Parathyroid adenoma (tissue), 2 donors: ENCODE data around the gene LRRTM1.

Source experiments
- H2AFZ ChIP-seq: fragments of 300-600 bp; sonication (generic); one replicate; pipeline ENCODE4 v1.7.0; 2017; ENCODE audit warnings: antibody characterized with exemption, mild to moderate bottlenecking
- H3K27ac ChIP-seq: fragments of 300-600 bp; sonication (generic); one replicate; pipeline ENCODE4 v1.7.0; 2017
- H3K27me3 ChIP-seq: fragments of 300-600 bp; sonication (generic); one replicate; pipeline ENCODE4 v1.7.0; 2017; ENCODE audit warnings: low read length; ENCODE audit not compliant: control insufficient read depth, insufficient read depth
- H3K36me3 ChIP-seq: fragments of 300-600 bp; sonication (generic); one replicate; pipeline ENCODE4 v1.7.0; 2017; ENCODE audit warnings: low read length; ENCODE audit not compliant: control insufficient read depth, insufficient read depth
- H3K4me1 ChIP-seq: fragments of 300-600 bp; sonication (generic); one replicate; pipeline ENCODE4 v1.7.0; 2017; ENCODE audit warnings: control low read depth
- H3K4me2 ChIP-seq: fragments of 300-600 bp; sonication (generic); one replicate; pipeline ENCODE4 v1.7.0; 2017; ENCODE audit warnings: low read length
- H3K4me3 ChIP-seq: fragments of 300-600 bp; sonication (generic); one replicate; pipeline ENCODE4 v1.7.0; 2017; ENCODE audit warnings: low read depth, low read length
- H3K79me2 ChIP-seq: fragments of 300-600 bp; sonication (generic); one replicate; pipeline ENCODE4 v1.7.0; 2017; ENCODE audit warnings: control low read depth
- H3K9ac ChIP-seq: fragments of 300-600 bp; sonication (generic); one replicate; pipeline ENCODE4 v1.7.0; 2017; ENCODE audit warnings: mild to moderate bottlenecking
- H3K9me3 ChIP-seq: fragments of 300-600 bp; sonication (generic); one replicate; pipeline ENCODE4 v1.7.0; 2017; ENCODE audit warnings: low read length; ENCODE audit not compliant: control insufficient read depth
- CTCF ChIP-seq: fragments of 300-600 bp; sonication (generic); IDR thresholded peaks from one replicate; pipeline ENCODE4 v1.7.0; 2017; ENCODE audit warnings: antibody characterized with exemption, mild to moderate bottlenecking
- donor health status: primary hyperparathyroidism.

The LRRTM1 gene

GRCh38 chr2:80329491-80329890 is 24.9 kb upstream of the LRRTM1 start:
- Histone ChIP-seq H3K27ac (no peak overlapping the region), H3K79me2 (no peaks in the 10 kb centered on the region)
- TF ChIP-seq CTCF, result no peak

GRCh38 chr2:80328159-80328571 is 23.6 kb upstream of the LRRTM1 start:
- Histone ChIP-seq H3K4me3 (no peak overlapping the region), H3K4me2 (no peak overlapping the region), H3K27ac (no peak overlapping the region), H3K9ac (no peak overlapping the region), H3K4me1 (peaks cover 2% of the 10 kb centered on the region), H3K36me3 (no peaks in the 10 kb centered on the region), H3K79me2 (no peaks in the 10 kb centered on the region), H3K9me3 (no peaks in the 10 kb centered on the region), H2AFZ (no peak overlapping the region), H3K27me3 (no peaks in the 10 kb centered on the region)
- no peak for TF ChIP-seq CTCF

More at GRCh38 chr2:80329491-80329890, 24.9 kb upstream of the LRRTM1 start:
- H3K4me3 ChIP-seq, result no peak overlapping the region
- no peak overlapping the region for H3K4me2 ChIP-seq
- H3K4me1 ChIP-seq, result peaks cover 2% of the 10 kb centered on the region
- H3K27me3 ChIP-seq, result no peaks in the 10 kb centered on the region
- no peaks in the 10 kb centered on the region for H3K36me3 ChIP-seq
- H3K9ac ChIP-seq, result no peak overlapping the region
- H2AFZ ChIP-seq, result no peak overlapping the region
- no peaks in the 10 kb centered on the region for H3K9me3 ChIP-seq

- H3K9ac ChIP-seq, result no peak overlapping the region
Observed at GRCh38 chr2:80326861-80327260, 22.3 kb upstream of the LRRTM1 start.

GRCh38 chr2:80326214-80326613 is 21.7 kb upstream of the LRRTM1 start:
- no peaks in the 10 kb centered on the region for H3K79me2 ChIP-seq
- peaks cover 2% of the 10 kb centered on the region for H3K4me1 ChIP-seq
- H2AFZ ChIP-seq, result no peak overlapping the region
- no peak overlapping the region for H3K4me2 ChIP-seq
- TF ChIP-seq CTCF, result no peak
- H3K9me3 ChIP-seq, result no peaks in the 10 kb centered on the region
- no peaks in the 10 kb centered on the region for H3K36me3 ChIP-seq
- H3K27me3 ChIP-seq, result no peaks in the 10 kb centered on the region
- no peak overlapping the region for H3K27ac ChIP-seq
- no peak overlapping the region for H3K4me3 ChIP-seq
- H3K9ac ChIP-seq, result no peak overlapping the region

More at GRCh38 chr2:80326861-80327260, 22.3 kb upstream of the LRRTM1 start:
- Histone ChIP-seq H3K4me2 (no peak overlapping the region), H3K27ac (no peak overlapping the region), H3K27me3 (no peaks in the 10 kb centered on the region), H3K4me1 (peaks cover 2% of the 10 kb centered on the region), H3K9me3 (no peaks in the 10 kb centered on the region), H3K36me3 (no peaks in the 10 kb centered on the region), H3K79me2 (no peaks in the 10 kb centered on the region), H3K4me3 (no peak overlapping the region), H2AFZ (no peak overlapping the region)
- no peak for TF ChIP-seq CTCF

GRCh38 chr2:80324525-80324924 is 20.0 kb upstream of the LRRTM1 start:
- no peak overlapping the region for H3K4me2 ChIP-seq
- H3K9me3 ChIP-seq, result no peaks in the 10 kb centered on the region
- peaks cover 2% of the 10 kb centered on the region for H3K4me1 ChIP-seq
- no peaks in the 10 kb centered on the region for H3K27me3 ChIP-seq
- H2AFZ ChIP-seq, result no peak overlapping the region
- no peak overlapping the region for H3K4me3 ChIP-seq
- no peak overlapping the region for H3K27ac ChIP-seq
- H3K79me2 ChIP-seq, result no peaks in the 10 kb centered on the region
- no peak for TF ChIP-seq CTCF
- no peak overlapping the region for H3K9ac ChIP-seq
- no peaks in the 10 kb centered on the region for H3K36me3 ChIP-seq
